Neural progenitor cell (in vitro differentiated cells): ENCODE measurements around the gene COP1.

ENCODE experiments used
- CTCF ChIP-seq: fragments of 200-600 bp; sonication (generic); IDR thresholded peaks from 2 replicates; pipeline ENCODE4 v1.5.1; 2017; ENCODE audit warnings: antibody characterized with exemption, mild to moderate bottlenecking
- EZH2 ChIP-seq: fragments of 200-600 bp; sonication (generic); IDR thresholded peaks from 2 replicates; pipeline ENCODE4 v1.6.1; 2017; ENCODE audit warnings: antibody characterized with exemption, mild to moderate bottlenecking, moderate library complexity

GRCh38 chr1:176243746-176244145 lies 36.7 kb upstream of the COP1 start:
- TF ChIP-seq CTCF: no peak
- TF ChIP-seq EZH2: no peak
